ENCODE results near the gene ELAVL3.

- no peak for TF ChIP-seq POLR2AphosphoS5 (IDR thresholded peaks at IDR 0.05)
- TF ChIP-seq CTCF (IDR thresholded peaks at IDR 0.05; ENCODE audit: poor library complexity, severe bottlenecking) = no peak
- TF ChIP-seq REST (IDR thresholded peaks at IDR 0.05; ENCODE audit: borderline replicate concordance) = no peak
- no peak for TF ChIP-seq EZH2 (IDR thresholded peaks at IDR 0.05; ENCODE audit: borderline replicate concordance, insufficient read depth, low read length, poor library complexity, severe bottlenecking)
- no peak for TF ChIP-seq TAF1 (IDR thresholded peaks at IDR 0.05; ENCODE audit: low read depth)
- no peak for TF ChIP-seq EP300 (conservative IDR thresholded peaks at IDR 0.05; ENCODE audit: poor library complexity, severe bottlenecking)
Observed at GRCh38 chr19:11495885-11496284, 15.0 kb upstream of the ELAVL3 start.
